KMS-11 (cell line): ENCODE measurements around the gene GLT1D1.

Experiments used
- H2AFZ ChIP-seq: fragments of 200-600 bp; sonication (generic); 2 replicates; pipeline ENCODE4 v1.6.1; 2016; ENCODE audit warnings: antibody characterized with exemption, mixed run types, low read depth
- H3K27ac ChIP-seq: fragments of 200-600 bp; sonication (generic); 2 replicates; pipeline ENCODE4 v1.6.1; 2016; ENCODE audit warnings: mild to moderate bottlenecking, mixed run types
- H3K27me3 ChIP-seq: fragments of 200-600 bp; sonication (generic); 2 replicates; pipeline ENCODE4 v1.6.1; 2017; ENCODE audit warnings: mild to moderate bottlenecking, low read depth, mixed run types, moderate library complexity; ENCODE audit not compliant: insufficient read depth
- H3K36me3 ChIP-seq: fragments of 200-600 bp; sonication (generic); 2 replicates; pipeline ENCODE4 v1.6.1; 2017; ENCODE audit warnings: mild to moderate bottlenecking, mixed run types; ENCODE audit not compliant: insufficient read depth
- H3K4me1 ChIP-seq: fragments of 200-600 bp; sonication (generic); 2 replicates; pipeline ENCODE4 v1.6.1; 2016; ENCODE audit warnings: mild to moderate bottlenecking, low read depth, mixed run types; ENCODE audit not compliant: poor library complexity, severe bottlenecking
- H3K4me2 ChIP-seq: fragments of 200-600 bp; sonication (generic); 2 replicates; pipeline ENCODE4 v1.7.0; 2016; ENCODE audit warnings: mild to moderate bottlenecking, mixed run types
- H3K4me3 ChIP-seq: fragments of 200-600 bp; sonication (generic); IDR thresholded peaks from 2 replicates; pipeline ENCODE4 v1.6.1; 2017; ENCODE audit warnings: low read depth, low read length, mixed read lengths; ENCODE audit not compliant: insufficient read depth
- H3K79me2 ChIP-seq: fragments of 200-600 bp; sonication (generic); 2 replicates; pipeline ENCODE4 v1.6.1; 2016; ENCODE audit warnings: low read depth, mixed run types; ENCODE audit not compliant: insufficient read depth
- H3K9ac ChIP-seq: fragments of 200-600 bp; sonication (generic); 2 replicates; pipeline ENCODE4 v1.6.1; 2016; ENCODE audit warnings: mild to moderate bottlenecking, mixed run types
- H4K20me1 ChIP-seq: fragments of 200-600 bp; sonication (generic); 2 replicates; pipeline ENCODE4 v1.6.1; 2016; ENCODE audit warnings: mild to moderate bottlenecking, mixed run types; ENCODE audit not compliant: insufficient read depth
- CTCF ChIP-seq: fragments of 200-600 bp; sonication (generic); conservative IDR thresholded peaks from 2 replicates; pipeline ENCODE4 v1.6.1; 2017; ENCODE audit warnings: low read depth, mild to moderate bottlenecking, antibody characterized with exemption, low read length, moderate library complexity, mixed read lengths

The GLT1D1 gene

GRCh38 chr12:128970941-128971340, 117.7 kb downstream of the GLT1D1 start:
- no peak overlapping the region for H3K4me2 ChIP-seq
- H3K4me1 ChIP-seq = no peaks in the 10 kb centered on the region
- H3K36me3 ChIP-seq = no peaks in the 10 kb centered on the region

DNA sequence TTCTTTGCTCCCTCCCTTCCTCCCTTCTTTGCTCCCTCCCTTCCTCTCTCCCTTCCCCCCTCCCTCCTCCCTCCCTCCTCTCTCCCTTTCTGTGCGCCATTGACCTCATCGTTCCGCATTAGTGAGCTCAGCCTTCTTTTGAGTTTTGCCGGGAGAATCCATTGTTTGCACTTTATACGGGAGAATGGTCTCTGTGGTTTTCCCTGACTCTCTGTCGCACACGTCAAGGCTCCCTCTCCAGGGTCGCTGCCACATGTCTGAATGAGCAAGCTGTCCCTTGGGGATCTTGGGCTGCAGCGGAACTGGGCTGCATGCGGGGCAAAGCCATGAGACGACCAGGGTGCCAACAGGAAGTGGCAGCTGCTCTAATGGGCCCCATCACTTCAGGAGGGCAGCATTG, 118.5 kb downstream of the GLT1D1 start:
- no peaks in the 10 kb centered on the region for H3K36me3 ChIP-seq
- TF ChIP-seq CTCF = no peak
- no peak overlapping the region for H3K27ac ChIP-seq
- no peaks in the 10 kb centered on the region for H3K4me1 ChIP-seq
- H2AFZ ChIP-seq = no peak overlapping the region
- H3K4me2 ChIP-seq = no peak overlapping the region
- no peak overlapping the region for H3K4me3 ChIP-seq
- no peak overlapping the region for H3K9ac ChIP-seq
- H4K20me1 ChIP-seq = no peaks in the 10 kb centered on the region
- no peaks in the 10 kb centered on the region for H3K79me2 ChIP-seq
- no peaks in the 10 kb centered on the region for H3K27me3 ChIP-seq

More at GRCh38 chr12:128970941-128971340, 117.7 kb downstream of the GLT1D1 start:
- H3K27me3 ChIP-seq = no peaks in the 10 kb centered on the region
- TF ChIP-seq CTCF = no peak
- H3K9ac ChIP-seq = no peak overlapping the region
- no peak overlapping the region for H2AFZ ChIP-seq
- H3K4me3 ChIP-seq = no peak overlapping the region
- H3K79me2 ChIP-seq = no peaks in the 10 kb centered on the region
- no peaks in the 10 kb centered on the region for H4K20me1 ChIP-seq
- no peak overlapping the region for H3K27ac ChIP-seq

DNA sequence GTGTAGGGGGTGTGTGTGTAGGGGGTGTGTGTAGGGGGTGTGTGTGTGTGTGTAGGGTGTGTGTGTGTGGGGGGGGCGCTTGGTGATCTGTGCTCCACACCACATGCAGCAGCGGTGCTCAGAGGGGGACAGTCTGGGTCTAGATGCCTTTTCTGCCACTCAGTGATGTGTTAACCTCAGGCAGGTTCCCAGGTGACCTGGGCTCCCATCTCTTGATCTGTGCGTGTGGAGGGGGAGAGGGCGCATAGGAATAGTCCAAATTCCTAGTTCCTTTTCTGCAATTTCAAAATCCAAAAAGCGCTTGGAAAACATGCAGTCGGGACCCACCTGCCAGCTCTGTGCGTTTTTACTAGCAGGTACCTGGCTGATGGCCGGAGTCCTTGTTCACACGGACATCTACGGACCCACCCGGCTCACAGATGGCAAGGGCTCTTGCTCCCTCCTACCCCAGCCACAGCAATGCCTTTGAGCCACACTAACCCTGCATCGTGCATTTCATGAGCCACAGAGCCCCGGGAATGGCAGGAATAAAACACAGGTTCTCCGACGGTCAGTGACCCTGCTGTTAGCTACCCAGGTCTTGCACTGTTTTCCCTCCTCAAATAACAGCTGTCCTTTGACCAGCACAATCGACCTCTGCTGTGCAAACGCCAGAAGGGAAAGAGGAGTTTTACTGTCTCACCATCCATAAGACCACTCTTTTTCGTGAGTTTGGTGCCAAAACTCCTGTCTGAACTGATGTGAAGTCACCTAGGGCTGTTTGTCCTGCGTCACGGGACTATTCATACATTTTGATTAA, 120.8 kb downstream of the GLT1D1 start:
- Histone ChIP-seq H3K79me2 (no peaks in the 10 kb centered on the region), H3K4me2 (no peak overlapping the region), H3K27ac (no peak overlapping the region), H3K27me3 (no peaks in the 10 kb centered on the region), H3K4me3 (no peak overlapping the region), H4K20me1 (no peaks in the 10 kb centered on the region), H3K36me3 (no peaks in the 10 kb centered on the region), H2AFZ (no peak overlapping the region), H3K4me1 (no peaks in the 10 kb centered on the region), H3K9ac (no peak overlapping the region)
- no peak for TF ChIP-seq CTCF

- Histone ChIP-seq H4K20me1 (no peaks in the 10 kb centered on the region), H3K9ac (no peak overlapping the region), H3K4me1 (no peaks in the 10 kb centered on the region), H3K36me3 (no peaks in the 10 kb centered on the region), H3K27ac (no peak overlapping the region), H2AFZ (no peak overlapping the region), H3K79me2 (no peaks in the 10 kb centered on the region), H3K4me2 (no peak overlapping the region), H3K4me3 (no peak overlapping the region), H3K27me3 (no peaks in the 10 kb centered on the region)
- TF ChIP-seq CTCF = no peak
These were observed 121.6 kb downstream of the GLT1D1 start for GRCh38 chr12:128974881-128975280.
